IPS-11a (cell line): Measurements from ENCODE around the gene SP6.

ENCODE experiments used
- H3K4me3 ChIP-seq: one replicate; pipeline ENCODE4 v1.5.1; 2013; ENCODE audit warnings: low read depth, low read length, control low read depth

Gene SP6

GRCh38 chr17:47857551-47858455 is 6.8 kb upstream of the SP6 start:
- no peak overlapping the region for H3K4me3 ChIP-seq

- H3K4me3 ChIP-seq: no peak overlapping the region
These were observed 5.9 kb upstream of the SP6 start for GRCh38 chr17:47856830-47857229.

GRCh38 chr17:47855737-47856136 is 4.8 kb upstream of the SP6 start:
- H3K4me3 ChIP-seq: no peak overlapping the region

- H3K4me3 ChIP-seq: no peak overlapping the region
These were observed 2.7 kb upstream of the SP6 start for GRCh38 chr17:47853616-47854015.

- no peak overlapping the region for H3K4me3 ChIP-seq
These were observed 1.4 kb upstream of the SP6 start for GRCh38 chr17:47852113-47852949.

- H3K4me3 ChIP-seq: no peak overlapping the region
These were observed 775 bp upstream of the SP6 start for GRCh38 chr17:47851764-47852112.

GRCh38 chr17:47850373-47850691 is 631 bp downstream of the SP6 start:
- H3K4me3 ChIP-seq: peak overlapping the region; percentile 27

- peak overlapping the region; percentile 35 for H3K4me3 ChIP-seq
These were observed 2.8 kb downstream of the SP6 start for GRCh38 chr17:47848198-47848513.

GRCh38 chr17:47847341-47848197 is 3.4 kb downstream of the SP6 start:
- H3K4me3 ChIP-seq: peak overlapping the region; percentile 35

- H3K4me3 ChIP-seq: no peak overlapping the region
These were observed 4.1 kb downstream of the SP6 start for GRCh38 chr17:47846716-47847340.

- no peak overlapping the region for H3K4me3 ChIP-seq
These were observed 5.3 kb downstream of the SP6 start for GRCh38 chr17:47845716-47846075.

GRCh38 chr17:47844814-47845715 is 5.9 kb downstream of the SP6 start:
- no peak overlapping the region for H3K4me3 ChIP-seq

GRCh38 chr17:47844227-47844626 is 6.7 kb downstream of the SP6 start:
- H3K4me3 ChIP-seq: no peak overlapping the region

GRCh38 chr17:47843391-47843730 is 7.6 kb downstream of the SP6 start:
- H3K4me3 ChIP-seq: no peak overlapping the region

GRCh38 chr17:47841488-47842291 is 9.3 kb downstream of the SP6 start:
- no peak overlapping the region for H3K4me3 ChIP-seq

- peak within 1 kb of the TSS; percentile 76 for H3K4me3 ChIP-seq
These were observed 10.0 kb downstream of the SP6 start, which contains the start of gene SCRN2 for GRCh38 chr17:47840742-47841487. Gene SCRN2, minus strand, starts transcription at chr17:47841273. Its CDS starts 430 bp downstream, at chr17:47840843.

- peak overlapping the region; percentile 76 for H3K4me3 ChIP-seq
These were observed 10.8 kb downstream of the SP6 start for GRCh38 chr17:47840001-47840741.

- H3K4me3 ChIP-seq: no peak overlapping the region
These were observed 11.9 kb downstream of the SP6 start for GRCh38 chr17:47839071-47839470.
